ENCODE data around the gene NDUFA11. TPM values are rescaled to one million over a fixed set of nuclear protein-coding genes. Genes with fewer than 3 reads are reported as not detected.

Gene NDUFA11
- total RNA-seq, 2 donors from 2014 or later, result 242 to 269 TPM

- no peak overlapping the region for H3K4me3 Mint-ChIP-seq
- no peaks in the 10 kb centered on the region for H3K4me1 ChIP-seq (ENCODE audit: control insufficient read depth, insufficient read depth, low read length)
- H3K27ac Mint-ChIP-seq, result no peak overlapping the region
- peaks cover 3% of the 10 kb centered on the region for H3K4me1 Mint-ChIP-seq
- peaks cover under 1% of the 10 kb centered on the region for H3K36me3 ChIP-seq (ENCODE audit: control insufficient read depth, insufficient read depth, low read length)
- H3K27me3 ChIP-seq (ENCODE audit: control insufficient read depth, insufficient read depth, low read length, poor library complexity, severe bottlenecking), result no peaks in the 10 kb centered on the region
- TF ChIP-seq CTCF (conservative IDR thresholded peaks at IDR 0.05), result no peak
- no peak overlapping the region for H3K4me3 ChIP-seq (ENCODE audit: low read length)
- no peaks in the 10 kb centered on the region for H3K27me3 Mint-ChIP-seq (ENCODE audit: insufficient read depth)
- 92% methylated on average over 8 of the region's 8 CpGs; no CpG with 5 or more reads in 1 of the 2 experiments for WGBS, 2 experiments (ENCODE audit: insufficient coverage in 1 of 2, insufficient read length in 1 of 2)
- H3K36me3 Mint-ChIP-seq (ENCODE audit: low read depth), result peaks cover 12% of the 10 kb centered on the region
- H3K9me3 Mint-ChIP-seq, result no peaks in the 10 kb centered on the region
- H3K9me3 ChIP-seq (ENCODE audit: control insufficient read depth, low read length), result no peaks in the 10 kb centered on the region
- no peak overlapping the region for H3K27ac ChIP-seq (ENCODE audit: low read depth, low read length)
- no peak for DNase-seq
- H3K9ac ChIP-seq (ENCODE audit: extremely low read depth, low read length, poor library complexity, severe bottlenecking), result no peak overlapping the region
Measured at GRCh38 chr19:5895890-5896289, 7.7 kb downstream of the NDUFA11 start.

GRCh38 chr19:5895409-5895808 lies 8.2 kb downstream of the NDUFA11 start:
- H3K4me3 Mint-ChIP-seq, result no peak overlapping the region
- Histone ChIP-seq H3K4me1 (ENCODE audit: control insufficient read depth, insufficient read depth, low read length) (no peaks in the 10 kb centered on the region), H3K36me3 (ENCODE audit: control insufficient read depth, insufficient read depth, low read length) (no peaks in the 10 kb centered on the region), H3K4me3 (ENCODE audit: low read length) (no peak overlapping the region), H3K27me3 (ENCODE audit: control insufficient read depth, insufficient read depth, low read length, poor library complexity, severe bottlenecking) (no peaks in the 10 kb centered on the region), H3K9me3 (ENCODE audit: control insufficient read depth, low read length) (no peaks in the 10 kb centered on the region), H3K9ac (ENCODE audit: extremely low read depth, low read length, poor library complexity, severe bottlenecking) (no peak overlapping the region), H3K27ac (ENCODE audit: low read depth, low read length) (no peak overlapping the region)
- TF ChIP-seq CTCF (conservative IDR thresholded peaks at IDR 0.05), result no peak
- H3K27me3 Mint-ChIP-seq (ENCODE audit: insufficient read depth), result peaks cover 2% of the 10 kb centered on the region
- no peak for DNase-seq
- 85 to 100% methylated on average over 9 to 15 of the region's 15 CpGs for WGBS, 2 experiments (ENCODE audit: insufficient coverage in 1 of 2, insufficient read length in 1 of 2)
- H3K36me3 Mint-ChIP-seq (ENCODE audit: low read depth), result peaks cover 10% of the 10 kb centered on the region
- no peak overlapping the region for H3K27ac Mint-ChIP-seq
- H3K4me1 Mint-ChIP-seq, result peaks cover 3% of the 10 kb centered on the region
- no peaks in the 10 kb centered on the region for H3K9me3 Mint-ChIP-seq

- Histone ChIP-seq H3K9me3 (ENCODE audit: control insufficient read depth, low read length) (no peaks in the 10 kb centered on the region), H3K27me3 (ENCODE audit: control insufficient read depth, insufficient read depth, low read length, poor library complexity, severe bottlenecking) (no peaks in the 10 kb centered on the region), H3K9ac (ENCODE audit: extremely low read depth, low read length, poor library complexity, severe bottlenecking) (no peak overlapping the region), H3K4me3 (ENCODE audit: low read length) (no peak overlapping the region), H3K4me1 (ENCODE audit: control insufficient read depth, insufficient read depth, low read length) (no peaks in the 10 kb centered on the region), H3K36me3 (ENCODE audit: control insufficient read depth, insufficient read depth, low read length) (no peaks in the 10 kb centered on the region), H3K27ac (ENCODE audit: low read depth, low read length) (no peak overlapping the region)
- H3K27ac Mint-ChIP-seq, result no peak overlapping the region
- peaks cover 2% of the 10 kb centered on the region for H3K27me3 Mint-ChIP-seq (ENCODE audit: insufficient read depth)
- 92 to 94% methylated on average over 18 to 28 of the region's 28 CpGs for WGBS, 2 experiments (ENCODE audit: insufficient coverage in 1 of 2, insufficient read length in 1 of 2)
- H3K4me1 Mint-ChIP-seq, result peaks cover 3% of the 10 kb centered on the region
- no peaks in the 10 kb centered on the region for H3K9me3 Mint-ChIP-seq
- no peak for DNase-seq
- peaks cover 5% of the 10 kb centered on the region for H3K36me3 Mint-ChIP-seq (ENCODE audit: low read depth)
- no peak overlapping the region for H3K4me3 Mint-ChIP-seq
- TF ChIP-seq CTCF (conservative IDR thresholded peaks at IDR 0.05), result no peak
Measured at GRCh38 chr19:5894704-5895349, 8.8 kb downstream of the NDUFA11 start.
